Hematopoietic multipotent progenitor cell treated with erythropoietin and hydrocortisone succinate and interleukin-3 and kit ligand, for 15 days (in vitro differentiated cells): ENCODE data around the gene DDIT3.
"Not testable (repeated sequence)": the region's sequence is repeated elsewhere in the genome, so short reads cannot be mapped to it uniquely, and the experiment has no call there.

Experiments used
- DNase-seq: peaks from one replicate; pipeline ENCODE4 v3.0.0-alpha.2; 2015; ENCODE audit warnings: low spot score

DDIT3 gene

GRCh38 chr12:57513266-57513665 is 7.0 kb downstream of the DDIT3 start:
- DNase-seq, result no peak

GRCh38 chr12:57512665-57513064 is 7.6 kb downstream of the DDIT3 start:
- DNase-seq, result no peak

GRCh38 chr12:57511588-57512325 is 8.6 kb downstream of the DDIT3 start:
- DNase-seq, result no peak

DNA sequence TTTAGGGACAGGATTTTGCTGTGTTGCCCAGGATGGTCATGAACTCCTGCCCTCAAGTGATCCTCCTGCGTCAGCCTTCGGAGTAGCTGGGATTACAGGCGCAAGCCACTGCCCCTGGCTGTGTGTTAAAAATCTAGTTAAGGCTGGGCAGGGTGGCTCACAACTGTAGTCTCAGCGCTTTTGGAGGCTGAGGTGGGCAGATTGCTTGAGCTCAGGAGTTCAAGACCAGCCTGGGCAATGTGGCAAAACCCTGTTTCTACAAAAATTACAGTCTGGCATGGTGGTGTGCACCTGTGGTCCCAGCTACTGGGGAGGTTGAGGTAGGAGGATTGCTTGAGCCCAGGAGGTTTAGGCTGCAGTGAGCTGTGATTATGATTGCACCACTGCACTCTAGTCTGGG is 9.2 kb downstream of the DDIT3 start:
- DNase-seq, result no peak

DNA sequence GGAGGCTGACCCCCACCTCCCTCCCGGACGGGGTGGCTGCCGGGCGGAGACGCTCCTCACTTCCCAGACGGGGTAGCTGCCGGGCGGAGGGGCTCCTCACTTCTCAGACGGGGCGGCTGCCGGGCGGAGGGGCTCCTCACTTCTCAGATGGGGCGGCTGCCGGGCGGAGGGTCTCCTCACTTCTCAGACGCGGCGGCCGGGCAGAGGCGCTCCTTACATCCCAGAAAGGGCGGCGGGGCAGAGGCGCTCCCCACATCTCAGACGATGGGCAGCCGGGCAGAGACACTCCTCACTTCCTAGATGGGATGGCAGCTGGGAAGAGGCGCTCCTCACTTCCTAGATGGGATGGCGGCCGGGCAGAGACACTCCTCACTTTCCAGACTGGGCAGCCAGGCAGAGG is 12.5 kb downstream of the DDIT3 start:
- not testable (repeated sequence) for DNase-seq

GRCh38 chr12:57506541-57506940 is 13.8 kb downstream of the DDIT3 start:
- not testable (repeated sequence) for DNase-seq

- not testable (repeated sequence) for DNase-seq
Measured at GRCh38 chr12:57502311-57502969, 17.9 kb downstream of the DDIT3 start.

GRCh38 chr12:57500213-57500612 is 20.1 kb downstream of the DDIT3 start:
- no peak for DNase-seq

DNA sequence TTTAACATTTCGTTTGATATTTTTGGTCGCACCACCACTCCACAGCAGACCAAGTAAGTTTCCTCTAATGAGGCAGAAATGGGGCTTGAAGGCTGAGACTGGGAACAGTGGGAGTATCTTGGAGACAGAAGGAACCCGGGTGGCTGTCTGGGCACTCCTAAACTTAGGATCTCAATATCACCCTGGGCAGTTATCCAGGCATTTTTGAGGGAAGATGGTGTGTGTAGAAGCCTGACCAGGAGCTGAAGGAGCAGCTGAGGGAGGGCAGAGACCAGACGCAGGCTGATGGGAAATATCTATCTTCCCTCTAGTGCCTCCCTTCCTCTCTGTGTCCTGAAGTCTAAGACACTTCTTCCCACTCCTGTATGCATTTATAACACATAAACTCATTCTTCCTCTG is 21.7 kb downstream of the DDIT3 start:
- no peak for DNase-seq

DNA sequence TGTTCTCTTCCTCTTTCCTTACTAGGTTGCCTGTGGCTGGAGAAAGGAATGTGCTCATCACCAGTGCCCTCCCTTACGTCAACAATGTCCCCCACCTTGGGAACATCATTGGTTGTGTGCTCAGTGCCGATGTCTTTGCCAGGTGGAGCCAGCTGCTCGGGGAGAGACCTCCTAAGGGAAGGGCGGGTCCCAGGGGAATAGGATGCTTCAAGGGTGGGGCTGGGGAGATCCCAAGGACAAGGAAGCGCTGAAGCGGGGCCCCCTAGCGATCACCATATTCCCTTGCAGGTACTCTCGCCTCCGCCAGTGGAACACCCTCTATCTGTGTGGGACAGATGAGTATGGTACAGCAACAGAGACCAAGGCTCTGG is 22.2 kb downstream of the DDIT3 start:
- DNase-seq, result no peak

DNA sequence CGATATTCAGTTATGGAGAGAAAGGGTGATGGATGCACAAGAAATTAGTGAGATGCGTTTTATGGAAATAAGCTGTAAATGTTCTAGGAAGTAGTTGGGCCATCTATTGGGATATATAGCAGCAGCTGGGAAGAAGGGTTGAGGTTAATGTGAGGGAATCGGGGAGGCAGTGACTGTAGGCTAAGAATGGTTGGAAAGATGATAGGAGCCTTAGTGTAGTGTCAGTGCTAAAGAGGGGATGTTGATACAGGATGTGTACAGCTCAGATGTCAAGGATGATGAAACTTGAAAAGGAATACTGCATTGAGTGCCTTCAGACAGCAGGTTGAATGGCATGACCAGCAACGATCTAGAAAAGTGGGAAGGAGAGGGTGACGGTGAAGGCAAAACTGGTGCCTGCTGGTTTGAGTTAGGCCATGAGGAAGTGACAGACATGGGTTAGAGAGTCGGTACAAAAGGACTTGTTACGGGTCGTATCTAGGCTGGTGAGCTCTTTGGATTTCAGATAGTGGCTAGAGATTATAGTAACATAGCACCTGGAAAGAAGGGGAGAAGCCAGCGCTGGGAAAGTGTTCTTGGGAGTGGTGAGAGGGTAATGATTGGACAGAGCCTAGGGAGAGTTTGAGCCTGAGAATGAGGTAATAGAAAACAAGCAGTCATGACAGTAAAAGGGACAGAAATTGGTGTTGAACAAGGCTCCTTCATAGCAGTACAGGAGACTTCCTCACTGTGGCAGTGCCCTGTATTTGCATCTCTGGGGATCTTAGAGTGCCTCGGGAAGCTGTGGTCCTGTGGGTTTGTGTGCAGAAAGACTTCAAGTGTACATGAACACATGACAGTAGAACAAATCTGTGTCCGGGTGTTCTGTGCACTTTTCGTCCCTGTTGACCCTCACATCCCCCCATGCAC is 22.8 kb downstream of the DDIT3 start:
- DNase-seq, result no peak

- DNase-seq, result no peak
Measured at GRCh38 chr12:57496822-57497221, 23.5 kb downstream of the DDIT3 start.

GRCh38 chr12:57495051-57495701 is 25.1 kb downstream of the DDIT3 start:
- not testable (repeated sequence) for DNase-seq

DNA sequence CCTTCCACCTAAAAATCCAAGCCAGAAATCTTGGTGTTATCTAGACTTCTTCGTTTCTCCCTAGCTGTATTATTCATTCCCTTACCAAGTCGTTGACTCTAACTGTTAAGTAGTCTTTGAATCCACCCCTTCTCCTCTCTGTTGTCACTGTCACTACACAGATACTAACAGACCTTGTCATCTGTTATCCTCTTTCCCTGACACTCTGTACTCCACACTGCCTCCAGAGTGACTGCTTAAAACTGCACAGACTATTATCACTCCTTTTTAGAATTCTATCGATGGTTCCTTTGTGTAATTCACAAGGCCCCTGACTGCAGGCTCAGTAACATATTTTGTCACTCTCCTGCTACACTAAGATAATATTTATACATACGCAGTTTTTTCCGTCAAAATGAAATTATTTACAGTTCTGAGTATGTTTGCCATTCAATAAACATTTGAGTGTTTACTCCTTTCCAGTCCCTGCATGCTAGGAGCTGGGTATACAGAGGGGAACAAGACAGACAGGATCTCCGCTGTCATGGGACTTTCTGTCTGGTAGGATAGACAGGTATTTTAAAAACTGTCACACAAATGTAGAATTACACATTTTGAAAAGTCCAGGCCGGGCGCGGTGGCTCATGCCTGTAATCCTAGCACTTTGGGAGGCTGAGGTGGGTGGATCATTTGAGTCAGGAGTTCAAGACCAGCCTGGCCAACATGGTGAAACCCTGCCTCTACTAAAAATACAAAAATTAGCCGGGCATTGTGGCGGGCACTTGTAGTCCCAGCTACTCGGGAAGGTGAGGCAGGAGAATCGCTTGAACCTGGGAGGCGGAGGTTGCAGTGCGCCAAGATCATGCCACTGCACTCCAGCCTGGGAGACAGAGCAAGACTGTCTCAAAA is 28.7 kb downstream of the DDIT3 start:
- DNase-seq, result peak; percentile 37

DNA sequence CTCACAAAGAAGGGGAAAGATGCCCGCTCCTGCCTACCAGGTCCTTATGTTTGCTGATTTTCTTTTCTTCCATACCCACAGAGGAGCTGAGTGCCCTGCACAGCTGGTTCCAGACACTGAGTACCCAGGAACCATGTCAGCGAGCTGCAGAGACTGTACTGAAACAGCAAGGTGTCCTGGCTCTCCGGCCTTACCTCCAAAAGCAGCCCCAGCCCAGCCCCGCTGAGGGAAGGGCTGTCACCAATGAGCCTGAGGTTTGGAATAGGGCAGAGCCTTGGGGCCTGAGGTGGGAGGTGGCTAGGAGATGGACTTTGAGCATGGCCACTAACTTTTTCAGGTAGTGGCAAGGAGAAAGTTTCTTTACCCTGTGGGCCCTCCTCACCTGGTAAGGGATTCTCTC is 30.2 kb downstream of the DDIT3 start:
- DNase-seq, result no peak

DNA sequence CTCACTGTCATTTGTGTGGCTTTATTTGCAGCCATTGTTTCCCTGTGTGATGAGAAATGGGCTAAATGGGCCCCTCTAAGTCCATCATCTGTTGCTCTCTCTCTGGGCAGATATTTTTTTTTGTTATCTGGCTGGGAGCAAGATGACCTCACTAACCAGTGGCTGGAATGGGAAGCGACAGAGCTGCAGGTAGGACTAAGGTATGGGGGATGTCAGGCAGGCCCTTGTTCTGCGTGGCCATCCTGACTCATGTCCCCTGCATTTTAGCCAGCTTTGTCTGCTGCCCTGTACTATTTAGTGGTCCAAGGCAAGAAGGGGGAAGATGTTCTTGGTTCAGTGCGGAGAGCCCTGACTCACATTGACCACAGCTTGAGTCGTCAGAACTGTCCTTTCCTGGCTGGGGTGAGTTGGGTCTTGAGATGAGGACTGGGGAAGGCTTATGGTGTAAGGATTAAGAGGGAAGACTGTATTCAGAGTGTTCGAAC is 31.1 kb downstream of the DDIT3 start:
- DNase-seq, result no peak

- DNase-seq, result peak; percentile 34
Measured at GRCh38 chr12:57488402-57489156, 31.7 kb downstream of the DDIT3 start.

DNA sequence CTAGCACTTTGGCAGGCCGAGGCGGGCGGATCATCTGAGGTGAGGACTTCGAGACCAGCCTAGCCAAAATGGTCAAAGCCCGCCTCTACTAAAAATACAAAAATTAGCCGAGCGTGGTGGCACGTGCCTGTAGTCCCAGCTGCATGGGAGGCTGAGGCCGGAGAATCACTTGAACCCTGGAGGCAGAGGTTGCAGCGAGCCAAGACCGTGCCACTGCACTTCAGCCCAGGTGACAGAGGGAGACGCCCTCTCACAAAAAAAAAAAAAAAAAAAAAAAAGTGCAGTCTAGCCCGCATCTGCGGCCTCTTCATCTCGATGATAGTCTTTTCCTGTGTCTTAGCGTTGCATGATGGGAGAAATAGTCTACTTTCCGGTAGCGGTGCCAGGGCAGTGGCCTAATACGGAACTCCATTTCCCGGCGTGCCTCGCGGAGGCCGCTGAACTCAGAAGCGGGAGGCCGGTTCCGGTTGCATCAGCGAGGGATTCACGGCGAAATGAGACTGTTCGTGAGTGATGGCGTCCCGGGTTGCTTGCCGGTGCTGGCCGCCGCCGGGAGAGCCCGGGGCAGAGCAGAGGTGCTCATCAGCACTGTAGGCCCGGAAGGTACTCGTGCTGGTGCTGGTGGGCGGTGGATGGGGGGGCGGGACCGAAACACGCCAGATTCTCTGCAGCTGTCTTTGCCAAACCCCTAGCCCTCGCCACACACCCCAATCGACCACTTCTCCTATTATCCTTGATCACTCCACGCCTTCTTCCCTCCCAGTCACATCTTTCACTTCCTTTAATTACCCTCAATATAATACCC is 32.5 kb downstream of the DDIT3 start, which contains the start of gene MARS1:
Gene MARS1, plus strand, starts transcription at position 472 of the 805 bp plus-strand sequence. Its CDS starts 23 bp downstream, at position 495.
- peak; percentile 97 for DNase-seq

- DNase-seq, result no peak
Measured at GRCh38 chr12:57487055-57487596, 33.2 kb downstream of the DDIT3 start.
